Activated T-cell treated with anti-CD3 and anti-CD28 coated beads for 48 hours (primary cell): ENCODE measurements around the gene RDH14.
A peak's percentile ranks its signal among the peaks of the same experiment; 100 is the strongest.

ENCODE experiments used
- DNase-seq: peaks from one replicate; pipeline ENCODE4 v3.0.0-alpha.2; 2020; ENCODE audit warnings: low read depth

RDH14 gene, protein sequence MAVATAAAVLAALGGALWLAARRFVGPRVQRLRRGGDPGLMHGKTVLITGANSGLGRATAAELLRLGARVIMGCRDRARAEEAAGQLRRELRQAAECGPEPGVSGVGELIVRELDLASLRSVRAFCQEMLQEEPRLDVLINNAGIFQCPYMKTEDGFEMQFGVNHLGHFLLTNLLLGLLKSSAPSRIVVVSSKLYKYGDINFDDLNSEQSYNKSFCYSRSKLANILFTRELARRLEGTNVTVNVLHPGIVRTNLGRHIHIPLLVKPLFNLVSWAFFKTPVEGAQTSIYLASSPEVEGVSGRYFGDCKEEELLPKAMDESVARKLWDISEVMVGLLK

DNA sequence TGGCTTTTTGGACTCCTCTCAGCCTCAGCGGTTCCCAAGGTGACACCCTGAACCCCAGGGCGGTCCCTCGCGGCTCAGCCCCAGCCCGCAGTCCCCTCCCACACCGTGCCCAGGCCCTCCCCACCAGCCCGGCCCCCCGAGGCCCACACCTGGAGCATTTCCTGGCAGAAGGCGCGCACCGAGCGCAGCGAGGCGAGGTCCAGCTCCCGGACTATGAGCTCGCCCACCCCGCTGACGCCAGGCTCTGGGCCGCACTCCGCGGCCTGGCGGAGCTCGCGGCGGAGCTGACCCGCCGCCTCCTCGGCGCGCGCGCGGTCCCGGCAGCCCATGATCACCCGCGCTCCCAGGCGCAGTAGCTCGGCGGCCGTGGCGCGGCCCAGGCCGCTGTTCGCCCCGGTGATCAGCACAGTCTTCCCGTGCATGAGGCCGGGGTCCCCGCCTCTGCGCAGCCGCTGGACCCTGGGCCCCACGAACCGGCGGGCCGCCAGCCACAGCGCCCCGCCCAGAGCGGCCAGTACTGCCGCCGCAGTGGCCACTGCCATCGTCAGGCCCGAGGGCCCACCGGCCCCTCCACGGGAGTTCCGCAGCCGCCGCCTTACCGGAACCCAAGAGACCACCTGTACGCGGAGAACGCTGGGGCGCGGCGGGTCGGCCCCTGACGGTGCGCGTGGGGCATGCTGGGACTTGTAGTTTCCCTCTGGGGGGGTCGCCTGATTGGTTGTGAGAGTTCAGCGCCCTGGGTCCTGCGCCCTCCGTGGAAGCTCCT lies at the start of gene RDH14:
Gene RDH14, minus strand, starts transcription at position 623 of the 766 bp plus-strand sequence. Its CDS starts 81 bp downstream, at position 542.
- DNase-seq, result peak; percentile 85

- DNase-seq, result no peak
These were observed 49.6 kb upstream of the RDH14 start for GRCh38 chr2:18610090-18610489.

- no peak for DNase-seq
These were observed 44.7 kb upstream of the RDH14 start for GRCh38 chr2:18605115-18605514.

DNA sequence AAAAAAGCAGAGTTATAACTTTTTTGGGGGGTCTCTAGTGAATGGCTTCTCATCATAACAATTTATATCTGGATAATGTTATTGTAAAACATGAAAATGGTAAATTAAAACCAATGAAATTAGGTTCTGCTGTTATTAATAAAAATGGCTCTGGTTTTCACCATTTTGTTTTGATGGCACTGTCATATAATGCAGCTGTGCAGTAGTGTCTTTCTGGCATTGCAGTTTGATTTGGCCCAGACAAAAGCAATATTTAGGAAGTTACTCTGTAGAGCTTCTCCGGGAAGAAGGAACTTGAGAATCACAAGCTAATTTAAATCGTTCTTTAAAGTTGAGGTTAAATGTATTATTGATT lies 44.1 kb upstream of the RDH14 start:
- DNase-seq, result no peak

DNA sequence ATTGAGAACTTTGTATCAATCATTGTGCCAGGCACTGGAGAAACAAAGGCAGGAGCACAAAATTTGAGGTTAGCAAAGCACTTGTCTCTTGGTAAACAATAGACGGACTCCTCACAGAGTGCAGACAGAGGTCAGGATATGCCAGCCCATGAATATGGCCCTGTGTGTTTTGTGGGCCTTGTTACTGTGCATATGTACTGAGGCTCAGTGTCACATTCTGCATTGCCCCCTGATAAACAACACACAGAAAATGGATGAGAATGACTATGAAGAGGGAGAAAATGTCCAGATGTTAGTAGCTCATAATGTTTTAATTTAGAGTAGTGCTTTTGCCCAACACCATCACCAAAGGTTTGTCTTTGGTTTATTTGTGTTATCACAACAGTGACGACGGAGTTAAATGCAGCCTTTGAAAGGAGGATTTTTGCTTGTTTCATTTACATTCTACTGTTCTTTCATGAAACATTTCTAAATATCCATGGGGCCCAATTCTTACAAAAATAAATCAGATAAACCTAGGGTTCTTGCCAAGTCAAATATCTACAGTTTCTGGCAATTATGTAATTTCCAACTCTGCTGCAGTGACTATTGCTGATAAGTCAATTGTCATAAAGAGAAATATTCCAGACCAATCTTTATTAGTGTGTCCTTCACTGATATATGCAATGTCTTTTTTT lies 43.5 kb upstream of the RDH14 start:
- DNase-seq, result no peak

- DNase-seq, result no peak
These were observed 41.8 kb upstream of the RDH14 start for GRCh38 chr2:18602298-18602697.

- DNase-seq, result no peak
These were observed 39.8 kb upstream of the RDH14 start for GRCh38 chr2:18600255-18600613.

GRCh38 chr2:18599509-18600254 lies 39.2 kb upstream of the RDH14 start:
- no peak for DNase-seq

GRCh38 chr2:18598848-18599484 lies 38.5 kb upstream of the RDH14 start:
- DNase-seq, result no peak

DNA sequence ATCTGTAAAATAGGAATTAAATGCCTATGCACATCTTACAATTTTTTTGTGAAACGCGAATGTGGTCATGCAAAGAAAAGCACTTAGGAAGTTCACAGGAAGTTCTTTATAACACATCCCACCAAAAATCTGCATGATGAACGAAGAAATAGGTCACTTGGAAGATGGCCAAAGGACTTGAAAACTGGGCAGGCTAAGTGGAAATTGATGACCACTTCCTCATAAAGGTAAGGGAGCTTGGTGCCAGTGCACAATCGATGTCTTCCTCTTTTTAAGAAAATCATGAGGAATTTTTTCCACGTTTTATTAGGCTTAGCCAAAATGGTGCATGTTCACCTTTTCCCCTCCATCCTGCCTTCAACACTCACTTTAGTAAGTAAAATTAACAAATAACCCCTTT lies 37.2 kb upstream of the RDH14 start:
- DNase-seq, result no peak

DNA sequence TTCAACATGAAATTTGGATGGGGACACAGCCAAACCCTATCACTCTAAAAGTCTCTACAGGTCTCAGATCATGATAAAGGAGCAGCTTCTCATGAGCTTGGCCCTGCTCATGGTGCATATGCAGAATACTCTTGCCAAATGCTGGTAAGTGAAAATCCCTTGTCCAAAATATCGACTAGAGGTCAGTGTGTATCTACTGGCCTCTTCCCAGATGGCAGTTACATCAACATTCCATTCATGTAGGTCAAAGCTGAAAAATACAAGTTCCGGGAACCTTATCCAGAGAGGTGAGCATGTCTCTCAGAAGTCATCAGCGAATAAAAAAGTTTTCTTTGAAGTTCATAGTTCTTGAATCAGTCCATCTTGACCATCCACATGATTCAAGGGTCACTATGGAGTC lies 36.5 kb upstream of the RDH14 start:
- no peak for DNase-seq

DNA sequence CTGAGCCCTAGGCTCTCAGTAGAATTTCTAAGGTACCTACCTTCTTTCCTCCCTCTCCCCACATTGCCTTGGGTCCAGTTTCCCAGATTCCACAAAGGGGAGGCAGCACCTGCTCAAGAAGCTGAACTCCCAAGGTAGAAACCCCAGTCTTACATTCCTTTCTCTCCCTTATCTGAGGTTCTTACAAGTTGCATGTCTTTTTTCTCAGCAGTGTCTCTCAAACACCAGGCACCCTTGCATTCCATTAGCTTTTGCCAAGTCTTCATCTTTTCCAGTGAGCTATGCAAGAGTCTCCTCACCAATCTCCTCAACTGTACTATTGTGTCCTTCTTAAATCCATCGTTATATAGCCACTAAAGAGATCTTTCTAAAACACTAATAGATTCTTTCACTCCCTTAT lies 33.0 kb upstream of the RDH14 start:
- DNase-seq, result no peak

GRCh38 chr2:18592372-18592771 lies 31.9 kb upstream of the RDH14 start:
- no peak for DNase-seq

- no peak for DNase-seq
These were observed 28.9 kb upstream of the RDH14 start, which contains the start of gene NT5C1B for GRCh38 chr2:18589354-18589753. Gene NT5C1B (minus strand): TSS chr2:18589569. CDS start chr2:18589468, 101 bp downstream.

DNA sequence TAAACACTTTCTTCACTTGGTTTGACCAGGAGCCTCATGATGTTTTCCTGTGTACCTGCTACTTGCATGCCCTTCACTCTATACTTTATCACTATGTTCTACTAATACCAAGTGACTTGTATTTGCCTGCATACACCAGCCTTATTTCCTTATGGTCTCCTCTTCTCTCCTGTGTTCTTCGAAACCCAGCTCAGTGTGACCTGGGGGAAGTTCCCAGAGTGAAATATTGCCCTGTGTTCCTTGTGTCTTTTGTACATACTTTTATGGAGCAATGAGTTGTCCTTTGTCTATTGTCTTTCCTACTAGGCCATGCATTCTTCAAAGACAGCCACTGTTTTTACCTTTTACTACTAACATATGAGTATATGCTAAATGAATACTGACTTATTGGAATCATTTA lies 28.3 kb upstream of the RDH14 start:
- DNase-seq, result no peak

- DNase-seq, result no peak
These were observed 27.6 kb upstream of the RDH14 start for GRCh38 chr2:18588049-18588448.

DNA sequence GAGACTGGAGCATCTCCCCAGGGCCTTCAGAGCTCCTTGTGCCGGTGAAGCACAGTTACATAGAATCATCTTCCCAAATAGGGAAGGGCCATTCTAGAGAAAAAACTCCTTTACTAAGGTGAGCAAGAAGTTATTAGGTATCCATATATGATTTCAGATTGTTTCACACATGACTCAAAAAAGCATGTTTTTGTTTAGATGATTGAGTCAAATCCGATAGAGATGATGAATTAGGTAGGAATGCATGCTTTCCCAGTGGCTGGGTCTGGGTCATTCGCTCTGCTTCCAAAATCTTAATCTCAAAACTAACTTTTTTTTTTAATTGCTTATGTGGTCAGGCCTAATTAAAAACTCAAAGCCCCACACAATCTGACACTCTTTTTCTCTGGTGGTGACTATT lies 25.1 kb upstream of the RDH14 start:
- no peak for DNase-seq

GRCh38 chr2:18584608-18584954 lies 24.1 kb upstream of the RDH14 start:
- no peak for DNase-seq

DNA sequence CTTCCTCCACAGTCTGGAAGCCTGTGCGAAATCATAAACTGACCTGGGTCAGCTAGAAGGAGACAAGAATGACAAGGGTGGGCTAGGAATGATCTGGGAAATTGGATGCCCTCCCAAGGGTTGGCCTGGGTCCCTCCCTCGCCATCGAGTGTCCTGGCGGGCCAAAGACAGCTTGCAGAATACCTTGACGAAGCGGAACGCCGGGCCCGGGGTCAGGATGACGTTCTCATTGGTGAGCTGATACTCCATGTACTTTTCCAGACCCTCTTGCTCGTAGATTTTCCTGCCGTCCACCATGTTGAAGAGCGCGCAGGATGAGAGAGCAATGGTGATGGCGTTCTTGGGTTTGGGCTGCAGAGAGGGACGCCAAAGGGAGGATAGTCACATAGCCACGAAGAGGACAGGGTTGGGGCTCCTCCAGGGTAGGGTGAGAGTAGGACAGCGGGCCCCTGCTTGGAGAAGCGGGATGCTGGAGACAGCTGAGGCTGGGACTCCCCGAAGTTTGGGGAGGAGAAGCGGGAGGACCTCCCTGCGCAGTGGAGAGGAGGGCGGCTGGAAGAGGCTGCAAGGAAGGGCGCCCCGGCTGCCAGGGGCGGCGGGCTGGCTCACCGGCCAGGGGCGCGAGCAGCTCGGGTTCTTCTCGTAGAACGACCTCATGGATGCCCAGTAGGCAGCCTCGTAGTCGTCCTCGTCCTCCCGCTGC lies 23.6 kb upstream of the RDH14 start:
- DNase-seq, result no peak

- DNase-seq, result no peak
These were observed 20.2 kb upstream of the RDH14 start for GRCh38 chr2:18580606-18581005.

DNA sequence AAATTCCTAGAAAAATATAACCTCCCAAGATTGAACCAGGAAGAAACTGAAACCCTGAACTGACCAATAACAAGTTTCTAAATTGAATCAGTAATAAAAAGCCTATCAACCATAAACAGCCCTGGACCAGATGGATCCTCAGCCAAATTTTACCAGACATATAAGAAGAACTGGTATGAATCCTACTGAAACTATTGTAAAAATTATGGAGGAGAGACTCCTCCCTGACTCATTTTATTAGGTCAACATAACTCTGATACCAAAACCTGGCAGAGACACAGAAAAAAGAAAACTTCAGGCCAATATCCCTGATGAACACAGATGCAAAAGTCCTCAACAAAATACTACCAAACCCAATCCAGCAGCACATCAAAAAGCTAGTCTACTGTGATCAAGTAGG lies 17.6 kb upstream of the RDH14 start:
- no peak for DNase-seq
